ENCODE results near the gene VPS13D. TPM values are rescaled to one million over a fixed set of nuclear protein-coding genes. Genes with fewer than 3 reads are reported as not detected.

VPS13D gene
- total RNA-seq, 1 donor from 2014 or later, result 31.1 TPM

DNA sequence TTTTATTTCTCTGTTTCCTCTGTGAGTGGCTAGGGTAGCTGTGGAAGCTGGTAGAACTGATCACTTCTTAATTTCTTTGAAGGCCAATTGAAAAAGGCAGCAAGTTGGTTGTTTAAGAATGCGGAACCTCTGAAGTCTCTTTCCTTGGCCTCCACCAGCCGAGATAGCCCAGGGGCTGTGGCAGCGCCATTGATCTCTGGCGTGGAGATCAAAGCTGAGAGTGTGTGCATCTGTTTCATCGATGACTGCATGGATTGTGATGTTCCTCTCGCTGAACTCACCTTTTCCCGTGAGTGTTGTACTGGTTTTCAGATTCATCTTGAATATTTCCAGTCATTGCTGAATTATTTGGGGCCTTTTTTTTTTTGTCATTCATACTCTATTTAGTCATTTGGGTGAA is 97.7 kb downstream of the VPS13D start:
- DNase-seq (ENCODE audit: low spot score) (no peak), ATAC-seq (no peak)

DNA sequence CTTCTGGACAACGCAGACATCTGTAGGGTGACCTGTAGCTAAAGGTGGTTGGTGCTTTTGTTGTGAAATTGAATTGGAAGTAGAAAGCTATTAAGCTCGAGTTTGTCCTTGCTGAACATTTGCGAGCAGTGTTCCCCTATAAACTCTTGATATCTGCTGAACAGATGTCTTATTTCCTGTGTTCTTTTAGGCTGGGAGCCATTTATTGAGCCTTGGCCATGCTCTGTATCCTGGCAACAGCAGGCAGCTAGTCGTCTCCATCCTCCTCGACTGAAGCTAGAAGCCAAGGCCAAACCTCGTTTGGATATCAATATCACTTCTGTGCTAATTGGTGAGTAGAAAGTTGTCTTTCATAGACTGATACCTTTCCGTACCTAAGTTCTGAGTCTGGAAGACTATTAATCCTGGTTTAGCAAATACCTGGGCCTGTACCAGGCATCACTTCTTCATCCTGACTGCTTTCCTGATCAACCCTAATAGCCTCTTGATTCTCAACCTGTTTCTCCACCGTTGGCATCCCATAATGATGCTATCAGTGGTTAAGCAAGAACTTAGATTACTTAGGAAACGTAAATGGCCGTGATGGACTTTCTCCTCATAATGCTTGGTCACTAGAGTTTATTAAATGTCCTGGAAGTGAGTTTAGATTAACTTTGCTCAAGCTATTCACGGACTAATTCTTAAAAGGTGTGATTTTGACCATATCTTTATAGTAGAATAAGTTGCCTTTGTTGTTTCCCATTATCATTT is 103.4 kb downstream of the VPS13D start:
- DNase-seq (ENCODE audit: low spot score) (no peak), ATAC-seq (peak; percentile 58)

DNA sequence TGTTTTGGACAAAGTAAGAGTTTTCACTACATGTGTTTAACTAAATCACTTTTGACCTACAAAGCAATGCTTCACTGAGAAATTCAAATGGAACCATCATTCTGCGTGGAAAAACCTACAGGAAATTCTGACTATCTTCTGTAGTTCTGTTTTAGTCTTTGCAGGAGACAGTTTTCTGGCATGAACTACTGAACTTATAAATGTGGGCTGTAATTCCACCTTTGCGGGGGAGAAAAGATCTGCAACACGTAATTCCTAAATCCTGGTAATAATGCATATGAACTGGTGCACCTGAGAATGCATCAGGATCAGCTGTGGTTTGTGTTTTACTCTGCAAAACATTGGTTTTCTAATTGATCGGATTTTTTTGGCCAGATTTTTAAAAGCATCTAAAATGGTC is 106.0 kb downstream of the VPS13D start:
- DNase-seq (ENCODE audit: low spot score) (no peak), ATAC-seq (no peak)

DNA sequence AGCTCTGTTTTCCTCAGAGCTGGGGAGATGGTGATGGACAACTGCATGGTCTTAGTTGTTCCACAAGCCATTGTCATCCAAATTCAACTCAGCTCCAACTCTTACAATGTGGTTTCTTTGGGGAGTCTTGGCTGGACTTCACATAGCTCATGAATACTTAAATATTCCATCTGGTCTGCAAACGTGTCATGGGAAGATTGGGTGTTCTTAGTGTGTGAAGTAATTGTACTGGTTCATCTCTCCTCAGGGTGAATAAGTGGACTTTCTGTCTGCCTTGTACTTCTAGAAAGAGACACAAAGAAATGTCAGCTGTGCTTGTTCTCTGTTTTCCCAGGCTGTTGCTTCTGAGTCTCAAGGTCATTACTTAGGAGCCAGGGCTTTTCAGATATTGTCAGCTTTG is 106.6 kb downstream of the VPS13D start:
- DNase-seq (ENCODE audit: low spot score) (no peak), ATAC-seq (no peak)

DNA sequence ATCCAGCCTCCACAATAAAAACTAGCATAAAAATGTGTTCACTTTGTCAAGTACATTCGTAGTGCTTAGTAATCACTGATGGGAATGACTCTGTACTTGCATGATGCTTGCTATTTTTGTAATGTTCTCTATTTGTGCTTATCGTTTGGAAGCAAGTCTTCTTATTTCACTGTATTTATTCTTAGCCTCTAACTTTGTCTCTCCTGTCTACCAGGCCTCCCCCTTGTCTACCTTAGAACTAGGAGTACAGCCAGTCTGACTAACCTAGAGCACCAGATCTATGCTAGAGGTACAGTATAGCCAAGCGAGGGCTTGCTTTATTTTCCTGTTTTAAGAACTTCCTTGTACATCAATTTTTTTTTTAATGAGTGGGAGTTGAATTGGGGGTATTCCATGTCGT is 108.2 kb downstream of the VPS13D start:
- no peak for ATAC-seq
- DNase-seq (ENCODE audit: low spot score), result no peak

DNA sequence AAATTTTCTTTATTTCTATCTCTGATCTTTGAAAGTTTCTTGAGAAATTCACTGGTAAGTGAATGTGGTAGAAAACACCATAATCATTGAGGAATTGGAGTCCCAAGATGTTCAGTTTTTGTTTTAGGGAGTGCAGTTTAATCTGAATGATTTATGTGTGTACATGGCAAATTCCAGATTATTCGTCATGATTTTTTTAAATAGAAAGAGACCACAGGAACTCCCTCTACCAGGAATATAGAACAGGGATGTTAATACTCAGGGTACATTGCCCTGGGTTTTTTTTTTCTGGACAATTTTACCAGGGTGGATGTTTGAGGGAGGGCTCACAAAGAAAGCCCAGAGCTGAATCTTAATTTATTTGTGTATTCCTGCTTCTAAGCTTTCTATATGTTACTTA is 109.0 kb downstream of the VPS13D start:
- ATAC-seq (no peak), DNase-seq (ENCODE audit: low spot score) (no peak)

DNA sequence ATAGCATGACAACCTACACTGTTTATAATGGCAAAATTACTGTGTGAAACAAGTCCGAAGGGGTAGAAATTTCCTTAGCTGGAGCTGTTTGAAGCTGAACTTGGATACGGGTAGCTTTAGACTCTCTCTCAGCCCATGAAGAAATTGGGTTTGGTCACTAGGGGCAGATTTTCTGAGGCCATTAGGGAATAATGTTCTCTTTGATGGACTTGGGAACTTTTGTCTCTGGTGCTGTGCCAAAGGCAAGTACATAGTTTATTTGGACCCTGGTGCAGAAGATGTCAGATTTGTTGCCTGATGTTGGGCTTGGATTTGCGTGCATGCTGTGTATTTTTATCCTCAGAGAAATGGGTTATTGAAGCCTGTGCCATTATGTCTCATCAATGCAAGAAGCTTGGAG is 109.6 kb downstream of the VPS13D start:
- peak; percentile 89 for ATAC-seq
- no peak for DNase-seq (ENCODE audit: low spot score)

DNA sequence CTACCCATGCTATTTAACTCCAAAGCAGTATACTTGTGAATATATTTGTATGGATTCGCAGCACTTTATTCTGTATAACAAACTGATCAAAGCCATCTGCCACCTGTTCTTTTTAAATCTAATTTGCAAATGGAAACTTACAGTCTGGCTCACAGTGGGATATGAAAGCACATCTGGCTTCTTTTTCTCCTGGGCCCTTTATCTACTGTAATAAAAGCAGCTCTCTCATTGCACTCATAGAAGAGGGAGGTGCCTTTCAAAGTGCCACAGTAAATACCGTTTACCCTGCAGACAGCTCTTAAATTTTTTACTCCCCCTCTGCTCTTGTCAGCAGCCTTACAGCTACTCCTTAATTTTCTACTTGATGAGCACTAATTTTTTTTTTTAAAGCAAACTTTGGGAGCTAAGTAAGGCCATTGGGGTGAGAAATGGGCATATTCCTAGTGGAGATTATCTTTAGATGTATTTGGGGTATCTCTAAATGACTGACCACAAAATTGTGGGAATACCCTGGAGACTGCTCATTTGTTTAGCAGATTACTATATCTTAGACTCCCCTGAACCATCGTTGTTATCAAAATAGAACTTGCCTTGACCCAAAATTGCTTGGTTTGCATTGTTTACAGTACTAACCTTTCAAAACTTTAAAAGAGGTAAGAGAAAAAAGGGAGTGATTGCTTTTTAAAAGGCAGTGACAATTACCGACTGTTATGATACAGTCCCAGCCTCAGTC is 110.1 kb downstream of the VPS13D start:
- DNase-seq (ENCODE audit: low spot score) (no peak), ATAC-seq (no peak)

DNA sequence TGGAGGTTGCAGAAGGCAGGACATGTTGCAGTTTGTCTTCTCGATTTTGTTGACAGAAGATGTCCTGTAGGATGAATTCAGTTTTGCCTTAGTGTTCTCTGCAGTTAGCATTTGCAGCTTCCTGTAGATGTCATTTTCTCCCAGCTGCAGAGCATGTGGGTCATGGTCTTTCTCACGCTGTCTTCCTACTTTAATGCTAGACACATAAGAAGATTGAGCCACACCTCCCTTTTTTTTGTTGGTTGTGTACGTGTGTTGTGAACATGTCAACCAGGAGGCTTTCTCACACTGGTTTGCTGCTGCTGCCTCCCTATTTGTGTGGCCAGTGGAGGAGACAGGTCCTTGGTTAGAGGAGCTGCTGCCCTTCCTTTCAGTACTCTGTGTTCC is 110.7 kb downstream of the VPS13D start:
- DNase-seq (ENCODE audit: low spot score), result no peak

DNA sequence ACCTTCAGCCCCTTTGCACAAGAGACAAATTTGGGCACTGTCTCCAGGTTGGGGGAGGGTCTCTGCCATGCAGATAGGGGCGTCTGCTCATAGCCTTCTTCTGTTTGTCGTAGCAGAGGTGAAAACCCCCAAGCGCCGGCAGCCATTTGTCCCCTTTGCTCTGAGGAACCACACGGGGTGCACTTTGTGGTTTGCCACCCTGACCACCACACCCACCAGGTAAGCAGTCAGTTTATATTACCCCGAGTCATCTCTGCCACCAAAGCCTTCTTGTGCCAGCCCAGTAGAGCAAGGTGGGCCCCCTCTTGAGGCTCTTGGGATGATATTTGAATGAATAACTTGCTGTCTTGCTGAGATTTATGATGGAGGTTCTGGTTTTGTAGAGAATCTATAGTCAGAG is 111.8 kb downstream of the VPS13D start:
- no peak for ATAC-seq
- DNase-seq (ENCODE audit: low spot score), result no peak

More for the DNA sequence above, 110.7 kb downstream of the VPS13D start:
- no peak for ATAC-seq

DNA sequence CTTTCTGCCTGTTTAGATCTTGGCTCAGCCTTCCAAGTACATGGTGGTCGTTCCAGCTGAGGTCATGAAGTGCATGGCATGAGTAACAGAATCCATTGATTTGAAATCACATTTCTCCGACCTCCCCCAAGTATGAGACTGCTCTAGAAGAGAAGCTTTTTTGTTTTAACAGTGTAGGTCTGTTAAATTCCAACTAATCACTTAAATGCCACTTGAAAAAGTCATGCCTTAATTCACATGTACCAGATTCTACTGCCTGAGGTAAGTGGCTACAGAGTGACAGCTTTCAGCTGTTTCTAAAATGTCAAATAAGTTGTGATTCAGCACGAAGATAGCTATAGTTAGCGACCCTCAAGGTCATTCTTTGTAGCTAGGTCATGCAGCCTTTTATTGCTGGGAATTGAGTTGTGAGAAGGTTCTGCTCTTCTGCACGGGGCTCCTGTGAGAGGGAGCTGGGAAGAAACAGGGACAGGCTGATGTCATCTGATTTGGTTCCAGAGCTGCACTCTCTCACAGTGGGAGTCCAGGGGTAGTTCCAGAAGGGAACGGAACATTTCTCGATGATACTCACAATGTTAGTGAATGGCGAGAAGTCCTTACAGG is 112.7 kb downstream of the VPS13D start:
- ATAC-seq (no peak), DNase-seq (ENCODE audit: low spot score) (no peak)

DNA sequence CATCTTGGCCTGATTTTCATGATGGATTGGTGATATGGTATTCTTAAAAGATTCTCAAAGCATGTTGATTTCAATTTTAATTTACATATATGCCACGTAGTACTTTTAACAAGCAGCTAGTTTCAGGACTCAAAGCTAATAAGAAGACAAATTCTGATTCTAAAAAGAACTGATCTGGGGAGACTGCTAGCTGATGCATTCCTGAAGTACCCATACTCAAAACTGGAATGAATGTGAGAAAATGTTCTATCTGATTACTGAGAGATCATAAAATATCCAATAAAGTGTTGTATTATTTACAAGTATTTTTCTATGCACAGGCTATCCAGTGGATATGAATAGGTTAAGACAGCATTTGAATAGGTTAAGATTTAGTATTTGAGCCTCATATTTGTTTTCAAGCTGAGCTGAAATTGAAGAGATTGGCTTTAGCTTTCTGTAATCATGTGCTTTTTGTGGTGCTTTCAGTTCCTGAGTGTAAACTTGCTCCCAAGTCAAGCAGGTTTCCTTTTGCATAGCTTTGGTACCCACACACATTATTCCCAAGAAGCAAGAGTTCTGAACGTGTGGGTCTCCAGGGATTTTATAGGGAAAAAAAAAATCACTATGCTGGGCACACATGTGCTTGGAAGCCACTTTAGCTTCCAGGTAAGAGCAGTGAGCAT is 114.1 kb downstream of the VPS13D start:
- DNase-seq (ENCODE audit: low spot score), result no peak
- no peak for ATAC-seq

DNA sequence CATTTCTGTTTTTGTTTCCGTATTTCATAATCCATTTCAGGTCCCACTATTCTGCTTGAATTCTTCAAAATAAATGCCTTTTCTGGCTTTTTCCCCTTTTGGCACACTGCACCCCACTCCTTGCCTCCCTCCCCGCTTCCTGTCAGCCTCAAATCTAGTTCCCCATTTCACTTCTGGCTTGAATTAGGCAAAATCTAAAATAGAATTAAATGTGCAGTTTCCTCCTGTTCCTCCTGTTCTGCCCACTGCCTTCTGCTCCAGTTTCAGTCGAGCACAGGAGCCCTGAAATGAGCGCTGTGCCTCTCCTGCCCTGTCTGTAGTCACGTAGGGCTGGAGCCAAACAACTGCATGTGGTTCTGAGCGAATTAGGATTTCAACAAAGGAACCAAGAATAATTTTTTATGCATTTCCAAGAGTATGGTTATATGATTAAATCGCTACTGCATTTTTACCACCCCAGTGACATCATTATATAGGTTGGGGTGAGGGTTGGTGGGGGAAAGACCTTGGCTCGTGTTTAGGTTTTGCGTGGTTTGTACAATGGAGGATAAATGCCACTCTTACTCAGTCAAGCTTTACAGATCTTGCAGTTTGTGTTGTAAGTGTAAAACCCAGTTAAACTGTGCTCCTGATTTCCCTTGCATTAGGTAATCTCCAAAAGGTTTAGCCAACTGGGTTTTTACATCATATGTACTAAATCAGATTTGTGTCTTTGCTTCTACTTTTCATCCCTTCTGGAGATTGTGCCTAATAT is 114.9 kb downstream of the VPS13D start:
- no peak for DNase-seq (ENCODE audit: low spot score)

DNA sequence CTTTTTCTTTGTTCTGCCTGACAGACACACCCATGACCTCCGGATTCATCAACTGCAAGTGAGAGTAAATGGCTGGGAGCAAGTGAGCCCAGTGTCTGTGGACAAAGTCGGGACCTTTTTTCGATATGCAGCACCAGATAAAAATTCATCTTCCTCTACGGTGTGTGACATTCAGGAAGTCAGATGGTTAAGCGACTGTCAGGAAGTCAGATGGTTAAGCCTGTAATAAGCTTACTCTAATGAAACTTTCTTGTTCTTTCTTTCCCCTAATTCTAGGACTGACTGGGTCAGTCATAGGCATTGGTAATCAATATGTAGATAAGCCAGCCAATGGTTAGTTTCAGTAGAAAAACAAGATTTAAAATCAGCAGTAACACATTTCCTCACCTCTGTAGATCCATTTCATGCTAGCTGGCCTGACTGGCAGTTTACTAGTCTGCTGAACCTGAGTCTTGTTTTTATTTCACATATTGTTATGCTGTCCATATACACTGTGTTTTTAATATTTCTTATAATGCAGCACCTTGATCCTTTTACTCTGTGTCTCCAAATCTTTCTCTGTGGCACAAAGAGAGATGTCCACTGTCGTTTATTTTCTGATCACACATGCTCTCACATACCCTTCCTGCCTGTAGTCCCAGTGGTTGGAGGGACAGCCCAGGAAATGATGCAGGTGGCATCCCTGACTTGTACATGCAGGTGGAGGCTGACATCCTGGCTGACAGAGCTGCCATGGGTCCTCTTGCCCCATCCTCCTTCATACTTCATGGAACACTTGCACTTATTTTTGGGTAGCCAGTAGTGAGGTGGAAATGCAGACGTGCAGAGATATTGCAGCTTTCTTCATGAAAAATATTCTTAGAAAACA is 115.8 kb downstream of the VPS13D start:
- no peak for DNase-seq (ENCODE audit: low spot score)
- ATAC-seq, result peak; percentile 36

More for the DNA sequence above, 114.9 kb downstream of the VPS13D start:
- peak; percentile 44 for ATAC-seq

DNA sequence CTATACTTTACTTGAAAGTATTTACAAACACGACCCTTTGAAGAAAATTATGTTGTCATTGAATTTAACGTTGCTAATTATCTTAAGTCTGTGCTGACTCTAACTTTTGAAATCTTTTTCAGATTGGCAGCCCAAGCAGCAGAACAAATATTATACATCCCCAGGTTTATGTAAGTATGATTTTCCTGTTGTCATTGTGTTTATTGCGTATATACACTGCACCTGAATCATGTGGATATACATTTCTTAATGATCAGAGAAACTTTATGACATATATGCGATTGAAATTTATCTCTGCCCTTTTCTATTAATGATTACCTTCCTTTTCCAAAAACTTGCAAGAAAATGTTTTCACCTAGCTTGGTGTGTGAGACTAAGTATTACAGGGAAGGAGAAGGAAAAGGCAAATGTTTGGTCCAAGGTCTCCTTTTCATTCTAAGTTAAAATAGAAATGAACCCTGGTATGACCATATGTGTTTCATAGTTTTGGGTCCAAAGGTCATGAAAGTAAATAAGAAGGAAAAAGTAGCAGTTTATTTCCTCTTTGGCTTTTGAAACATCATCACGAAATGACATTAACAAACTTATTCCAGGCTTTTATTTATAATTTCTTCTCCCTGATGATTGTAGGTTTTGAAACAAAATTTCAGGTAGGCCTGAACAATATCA is 116.8 kb downstream of the VPS13D start:
- DNase-seq (ENCODE audit: low spot score), result no peak
- peak; percentile 66 for ATAC-seq

DNA sequence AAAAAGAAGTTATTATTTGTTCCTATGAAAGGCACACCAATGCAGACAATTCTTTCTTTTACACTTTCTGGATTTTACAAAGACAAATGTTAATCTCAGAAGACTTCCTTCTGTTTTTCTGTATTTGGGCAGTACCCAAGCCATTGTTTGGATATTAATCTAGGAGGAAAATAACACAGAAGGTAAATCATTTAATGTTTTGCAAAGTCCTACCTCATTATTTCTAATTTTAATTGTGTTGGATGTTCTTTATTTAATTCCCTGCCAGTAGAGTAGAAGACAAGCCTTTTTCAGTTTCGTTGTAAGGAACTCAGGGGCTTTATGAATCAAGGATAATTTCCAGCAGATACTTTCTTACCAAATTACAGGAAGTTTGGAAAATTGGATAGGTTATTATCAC is 118.3 kb downstream of the VPS13D start:
- no peak for ATAC-seq
- DNase-seq (ENCODE audit: low spot score), result no peak

DNA sequence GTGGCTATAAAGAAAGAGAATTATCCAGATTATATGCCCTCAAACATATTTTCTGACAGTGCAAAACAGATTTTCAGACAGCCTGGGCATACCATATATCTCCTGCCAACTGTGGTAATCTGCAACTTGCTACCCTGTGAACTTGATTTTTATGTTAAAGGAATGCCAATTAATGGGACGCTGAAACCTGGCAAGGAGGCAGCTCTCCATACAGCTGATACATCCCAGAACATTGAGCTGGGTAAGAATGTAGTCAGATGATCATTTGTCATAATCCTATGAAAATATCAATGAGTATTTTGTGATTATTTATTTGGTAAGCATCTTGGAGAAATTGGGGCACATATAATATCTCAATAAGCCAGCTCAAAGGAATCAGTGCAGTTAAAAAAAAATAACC is 124.2 kb downstream of the VPS13D start:
- DNase-seq (ENCODE audit: low spot score), result no peak
- no peak for ATAC-seq

DNA sequence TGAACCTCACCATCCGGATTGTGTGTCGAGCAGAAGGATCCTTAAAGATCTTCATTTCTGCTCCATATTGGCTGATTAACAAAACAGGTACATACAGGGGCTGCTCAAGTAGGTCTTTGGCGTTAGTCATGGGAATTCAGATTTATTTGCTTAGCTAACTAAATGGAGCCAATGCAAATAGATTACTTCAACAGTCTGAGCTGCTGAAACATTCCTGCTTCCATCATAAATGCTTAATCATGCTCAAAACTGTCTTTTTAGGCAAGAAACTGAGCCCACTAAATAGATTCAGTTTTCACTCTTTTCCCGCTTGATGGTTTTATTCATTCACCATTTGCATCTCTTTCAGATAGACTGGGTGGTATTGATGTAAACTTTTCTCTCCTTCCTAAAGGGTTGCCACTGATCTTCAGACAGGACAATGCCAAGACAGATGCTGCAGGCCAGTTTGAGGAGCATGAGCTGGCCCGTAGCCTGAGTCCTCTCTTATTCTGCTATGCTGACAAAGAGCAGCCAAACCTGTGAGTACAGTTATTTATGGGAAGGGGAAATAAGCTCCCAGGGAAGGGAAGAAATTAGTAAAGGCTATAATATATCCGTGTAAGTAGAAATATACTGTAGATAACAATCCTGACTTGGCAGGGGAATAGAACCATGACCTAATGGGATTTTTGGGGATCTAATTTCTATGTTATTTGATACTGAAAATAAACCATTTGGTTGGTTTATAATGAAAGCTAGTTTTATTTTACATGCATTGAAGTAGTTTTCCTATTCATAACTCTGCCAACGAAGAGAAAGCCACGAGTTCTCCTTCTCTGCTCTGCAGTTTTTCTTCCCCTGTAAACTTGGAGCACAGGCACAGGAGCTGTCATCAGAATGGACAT is 126.4 kb downstream of the VPS13D start:
- DNase-seq (ENCODE audit: low spot score) (no peak), ATAC-seq (peak; percentile 85)

Data from left lobe of liver (tissue), 2 donors.